Measurements from ENCODE around the gene FBXO4.

DNA sequence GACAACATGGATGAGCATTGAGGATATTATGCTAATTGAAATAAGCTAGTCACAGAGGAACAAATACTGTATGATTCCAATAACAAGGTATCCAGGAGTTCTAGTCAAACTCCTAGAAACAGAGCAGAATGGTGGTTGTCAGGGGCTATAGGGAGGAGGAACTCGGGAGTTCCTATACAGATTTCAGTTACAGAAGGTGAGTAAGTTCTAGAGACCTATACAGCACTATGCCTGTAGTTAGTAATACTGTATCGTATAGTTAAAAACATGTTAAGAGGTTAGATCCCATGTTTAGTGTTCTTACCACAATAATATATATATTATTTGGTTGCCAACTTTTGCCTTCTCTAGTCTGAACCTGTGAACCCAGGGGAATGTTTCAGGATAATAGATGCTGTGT, 46.9 kb upstream of the FBXO4 start:
- TF ChIP-seq, protein P1, sequence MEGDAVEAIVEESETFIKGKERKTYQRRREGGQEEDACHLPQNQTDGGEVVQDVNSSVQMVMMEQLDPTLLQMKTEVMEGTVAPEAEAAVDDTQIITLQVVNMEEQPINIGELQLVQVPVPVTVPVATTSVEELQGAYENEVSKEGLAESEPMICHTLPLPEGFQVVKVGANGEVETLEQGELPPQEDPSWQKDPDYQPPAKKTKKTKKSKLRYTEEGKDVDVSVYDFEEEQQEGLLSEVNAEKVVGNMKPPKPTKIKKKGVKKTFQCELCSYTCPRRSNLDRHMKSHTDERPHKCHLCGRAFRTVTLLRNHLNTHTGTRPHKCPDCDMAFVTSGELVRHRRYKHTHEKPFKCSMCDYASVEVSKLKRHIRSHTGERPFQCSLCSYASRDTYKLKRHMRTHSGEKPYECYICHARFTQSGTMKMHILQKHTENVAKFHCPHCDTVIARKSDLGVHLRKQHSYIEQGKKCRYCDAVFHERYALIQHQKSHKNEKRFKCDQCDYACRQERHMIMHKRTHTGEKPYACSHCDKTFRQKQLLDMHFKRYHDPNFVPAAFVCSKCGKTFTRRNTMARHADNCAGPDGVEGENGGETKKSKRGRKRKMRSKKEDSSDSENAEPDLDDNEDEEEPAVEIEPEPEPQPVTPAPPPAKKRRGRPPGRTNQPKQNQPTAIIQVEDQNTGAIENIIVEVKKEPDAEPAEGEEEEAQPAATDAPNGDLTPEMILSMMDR (IDR thresholded peaks at IDR 0.05; ENCODE audit: poor library complexity): no peak
- TF ChIP-seq EZH2 (IDR thresholded peaks at IDR 0.05; ENCODE audit: borderline replicate concordance): no peak
